ENCODE data around the gene CALML5. TPM values are rescaled to one million over a fixed set of nuclear protein-coding genes. Genes with fewer than 3 reads are reported as not detected.

Gene CALML5, protein sequence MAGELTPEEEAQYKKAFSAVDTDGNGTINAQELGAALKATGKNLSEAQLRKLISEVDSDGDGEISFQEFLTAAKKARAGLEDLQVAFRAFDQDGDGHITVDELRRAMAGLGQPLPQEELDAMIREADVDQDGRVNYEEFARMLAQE
- not detected for polyA plus RNA-seq (2013, experiment 1 of 4)
- not detected for polyA plus RNA-seq (2013, experiment 2 of 4)
- polyA plus RNA-seq (2013, experiment 3 of 4): not detected
- polyA plus RNA-seq (2013, experiment 4 of 4): not detected

- Histone ChIP-seq H3K4me1 (ENCODE audit: control insufficient read depth, insufficient read depth, low read length) (no peaks in the 10 kb centered on the region), H3K27ac (ENCODE audit: insufficient read depth, low read depth, low read length, poor library complexity, severe bottlenecking) (no peak within 1 kb of the TSS), H3K9me3 (ENCODE audit: control insufficient read depth, low read length) (no peaks in the 10 kb centered on the region), H3K36me3 (ENCODE audit: control insufficient read depth, insufficient read depth, low read length) (no peaks in the 10 kb centered on the region), H3K4me3 (ENCODE audit: insufficient read depth, low read depth, low read length) (no peak within 1 kb of the TSS), H3K27me3 (ENCODE audit: control insufficient read depth, insufficient read depth, low read length, poor library complexity, severe bottlenecking) (no peaks in the 10 kb centered on the region)
- WGBS, 2 experiments: 90 to 91% methylated on average over 10 of the region's 10 CpGs
These were observed at the start of gene CALML5 for GRCh38 chr10:5499493-5500140. CALML5 (minus strand) TSS chr10:5499570; CDS start chr10:5499438, 132 bp downstream.

DNA sequence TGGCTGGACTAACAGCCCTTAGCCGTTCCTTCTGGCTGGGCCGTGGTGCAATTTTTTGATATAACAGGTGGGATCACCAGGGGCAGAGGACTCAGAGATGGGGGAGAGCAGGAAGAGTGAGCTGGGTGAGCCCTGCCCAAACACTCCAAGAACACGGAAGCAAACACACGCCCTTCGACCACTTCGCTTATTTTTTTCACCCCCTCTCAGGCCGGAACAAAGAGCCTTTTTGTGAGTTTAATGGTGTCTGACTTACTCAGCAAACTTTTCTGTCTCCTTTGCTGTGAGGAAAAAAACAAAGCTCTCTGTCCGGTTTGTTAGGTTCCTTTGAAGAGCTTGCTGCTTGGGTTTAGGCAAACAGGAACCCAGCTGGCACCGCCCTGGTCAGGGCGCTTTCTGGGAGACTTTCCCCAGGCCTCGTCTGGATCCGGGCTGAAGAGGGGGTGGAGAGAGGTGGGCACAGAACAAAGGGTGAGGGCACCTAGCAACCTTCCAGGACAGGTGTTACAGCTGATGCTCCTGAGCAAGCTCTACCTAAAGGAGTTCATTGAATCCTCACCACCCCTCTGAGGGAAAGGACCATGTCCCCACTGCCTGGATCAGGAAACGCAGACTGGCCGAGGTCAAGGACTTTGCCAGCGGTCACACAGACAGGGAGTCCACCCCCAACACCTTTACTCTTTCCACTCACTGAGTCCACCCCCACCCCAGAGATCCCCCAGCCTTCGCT is 48.7 kb upstream of the CALML5 start:
- Histone ChIP-seq H3K9me3 (ENCODE audit: control insufficient read depth, low read length) (no peaks in the 10 kb centered on the region), H3K27ac (ENCODE audit: insufficient read depth, low read depth, low read length, poor library complexity, severe bottlenecking) (no peak overlapping the region), H3K36me3 (ENCODE audit: control insufficient read depth, insufficient read depth, low read length) (no peaks in the 10 kb centered on the region), H3K4me1 (ENCODE audit: control insufficient read depth, insufficient read depth, low read length) (peaks cover 7% of the 10 kb centered on the region), H3K27me3 (ENCODE audit: control insufficient read depth, insufficient read depth, low read length, poor library complexity, severe bottlenecking) (no peaks in the 10 kb centered on the region), H3K4me3 (ENCODE audit: insufficient read depth, low read depth, low read length) (no peak overlapping the region)
- WGBS, 2 experiments: 86 to 87% methylated on average over 16 of the region's 16 CpGs

- no peak overlapping the region for H3K27ac ChIP-seq (ENCODE audit: insufficient read depth, low read depth, low read length, poor library complexity, severe bottlenecking)
- H3K4me3 ChIP-seq (ENCODE audit: insufficient read depth, low read depth, low read length): no peak overlapping the region
- no peaks in the 10 kb centered on the region for H3K27me3 ChIP-seq (ENCODE audit: control insufficient read depth, insufficient read depth, low read length, poor library complexity, severe bottlenecking)
- peaks cover 7% of the 10 kb centered on the region for H3K4me1 ChIP-seq (ENCODE audit: control insufficient read depth, insufficient read depth, low read length)
- no peaks in the 10 kb centered on the region for H3K9me3 ChIP-seq (ENCODE audit: control insufficient read depth, low read length)
- no peaks in the 10 kb centered on the region for H3K36me3 ChIP-seq (ENCODE audit: control insufficient read depth, insufficient read depth, low read length)
- 93 to 95% methylated on average over 4 of the region's 4 CpGs for WGBS, 2 experiments
These were observed 48.2 kb upstream of the CALML5 start for GRCh38 chr10:5547681-5547930.

GRCh38 chr10:5546891-5547680 is 47.7 kb upstream of the CALML5 start:
- Histone ChIP-seq H3K36me3 (ENCODE audit: control insufficient read depth, insufficient read depth, low read length) (no peaks in the 10 kb centered on the region), H3K9me3 (ENCODE audit: control insufficient read depth, low read length) (no peaks in the 10 kb centered on the region), H3K4me1 (ENCODE audit: control insufficient read depth, insufficient read depth, low read length) (peaks cover 7% of the 10 kb centered on the region), H3K4me3 (ENCODE audit: insufficient read depth, low read depth, low read length) (no peak overlapping the region), H3K27ac (ENCODE audit: insufficient read depth, low read depth, low read length, poor library complexity, severe bottlenecking) (no peak overlapping the region), H3K27me3 (ENCODE audit: control insufficient read depth, insufficient read depth, low read length, poor library complexity, severe bottlenecking) (no peaks in the 10 kb centered on the region)
- 92 to 94% methylated on average over 7 of the region's 7 CpGs for WGBS, 2 experiments

DNA sequence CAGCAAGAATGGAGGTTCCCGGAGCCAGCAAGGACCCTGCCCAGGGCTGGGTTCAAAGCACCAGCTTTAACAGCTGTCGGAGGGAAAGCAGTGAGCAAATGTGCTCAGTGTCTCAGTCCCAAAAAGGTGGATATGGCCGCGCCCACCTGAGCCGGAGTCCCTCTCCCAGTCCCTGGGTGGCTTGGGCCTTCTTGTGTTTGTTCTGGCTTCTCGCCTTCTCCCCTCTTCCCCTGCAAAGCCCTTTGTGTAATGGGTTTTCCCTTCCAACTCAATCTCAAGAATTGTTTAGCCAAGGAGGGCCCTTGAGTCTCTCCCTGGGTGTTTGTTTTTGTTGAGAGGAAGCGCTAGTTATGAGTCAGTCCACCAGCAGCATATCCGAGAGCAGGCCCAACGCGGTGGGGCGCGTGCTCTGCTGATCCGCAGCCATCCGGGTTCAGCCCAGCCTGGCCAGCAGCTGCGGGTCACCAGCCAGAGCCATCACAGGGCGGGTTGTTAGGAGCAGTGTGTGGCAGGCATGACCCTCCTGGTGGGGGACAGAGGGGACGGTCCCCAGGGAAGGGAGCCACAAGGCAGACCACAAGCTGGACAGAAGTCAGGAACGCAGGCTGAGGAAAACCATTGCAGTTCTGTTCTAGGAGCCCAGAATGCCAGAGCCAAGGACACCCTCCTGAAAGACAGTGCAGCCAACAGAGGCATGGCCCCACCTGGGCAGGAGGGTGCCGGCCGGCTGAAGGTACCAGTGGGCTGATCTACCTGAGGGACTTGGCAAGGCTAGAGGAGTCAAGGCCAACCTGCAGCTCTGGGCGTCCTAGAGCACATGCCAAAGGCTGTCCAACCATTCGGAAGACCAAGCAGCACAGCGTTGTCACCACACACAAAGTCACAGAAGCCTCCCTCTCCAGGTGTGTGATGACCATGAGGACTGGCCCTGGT is 46.7 kb upstream of the CALML5 start:
- H3K36me3 ChIP-seq (ENCODE audit: control insufficient read depth, insufficient read depth, low read length): no peaks in the 10 kb centered on the region
- no peak overlapping the region for H3K27ac ChIP-seq (ENCODE audit: insufficient read depth, low read depth, low read length, poor library complexity, severe bottlenecking)
- H3K4me3 ChIP-seq (ENCODE audit: insufficient read depth, low read depth, low read length): no peak overlapping the region
- peaks cover 7% of the 10 kb centered on the region for H3K4me1 ChIP-seq (ENCODE audit: control insufficient read depth, insufficient read depth, low read length)
- H3K27me3 ChIP-seq (ENCODE audit: control insufficient read depth, insufficient read depth, low read length, poor library complexity, severe bottlenecking): no peaks in the 10 kb centered on the region
- H3K9me3 ChIP-seq (ENCODE audit: control insufficient read depth, low read length): no peaks in the 10 kb centered on the region
- WGBS, 2 experiments: 94% methylated on average over 23 of the region's 23 CpGs

DNA sequence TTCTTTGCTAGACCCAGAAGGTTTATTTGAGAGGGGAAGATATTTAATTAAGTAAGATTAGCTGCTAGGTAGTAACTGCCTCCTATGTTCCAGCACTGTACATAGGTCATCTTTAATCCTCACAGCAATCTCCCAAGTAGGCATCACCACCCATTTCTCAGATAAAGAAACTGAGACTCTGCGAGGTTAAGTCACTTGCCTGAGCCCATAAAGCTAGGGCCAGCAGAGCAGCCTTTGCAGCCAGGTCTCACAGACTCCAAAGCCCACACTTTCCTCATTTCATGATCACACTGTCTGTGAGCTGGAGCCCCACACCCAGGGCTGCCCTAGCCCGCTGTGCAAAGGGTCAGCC is 46.0 kb upstream of the CALML5 start:
- Histone ChIP-seq H3K4me3 (ENCODE audit: insufficient read depth, low read depth, low read length) (no peak overlapping the region), H3K9me3 (ENCODE audit: control insufficient read depth, low read length) (no peaks in the 10 kb centered on the region), H3K27me3 (ENCODE audit: control insufficient read depth, insufficient read depth, low read length, poor library complexity, severe bottlenecking) (no peaks in the 10 kb centered on the region), H3K4me1 (ENCODE audit: control insufficient read depth, insufficient read depth, low read length) (peaks cover 7% of the 10 kb centered on the region), H3K36me3 (ENCODE audit: control insufficient read depth, insufficient read depth, low read length) (no peaks in the 10 kb centered on the region), H3K27ac (ENCODE audit: insufficient read depth, low read depth, low read length, poor library complexity, severe bottlenecking) (no peak overlapping the region)
- WGBS, 2 experiments: 93 to 97% methylated on average over 2 of the region's 2 CpGs

- Histone ChIP-seq H3K27me3 (ENCODE audit: control insufficient read depth, insufficient read depth, low read length, poor library complexity, severe bottlenecking) (no peaks in the 10 kb centered on the region), H3K4me3 (ENCODE audit: insufficient read depth, low read depth, low read length) (no peak overlapping the region), H3K27ac (ENCODE audit: insufficient read depth, low read depth, low read length, poor library complexity, severe bottlenecking) (no peak overlapping the region), H3K9me3 (ENCODE audit: control insufficient read depth, low read length) (no peaks in the 10 kb centered on the region), H3K4me1 (ENCODE audit: control insufficient read depth, insufficient read depth, low read length) (peaks cover 7% of the 10 kb centered on the region), H3K36me3 (ENCODE audit: control insufficient read depth, insufficient read depth, low read length) (no peaks in the 10 kb centered on the region)
- WGBS, 2 experiments: 89 to 94% methylated on average over 1 of the region's 1 CpG
These were observed 45.6 kb upstream of the CALML5 start for GRCh38 chr10:5545011-5545410.

DNA sequence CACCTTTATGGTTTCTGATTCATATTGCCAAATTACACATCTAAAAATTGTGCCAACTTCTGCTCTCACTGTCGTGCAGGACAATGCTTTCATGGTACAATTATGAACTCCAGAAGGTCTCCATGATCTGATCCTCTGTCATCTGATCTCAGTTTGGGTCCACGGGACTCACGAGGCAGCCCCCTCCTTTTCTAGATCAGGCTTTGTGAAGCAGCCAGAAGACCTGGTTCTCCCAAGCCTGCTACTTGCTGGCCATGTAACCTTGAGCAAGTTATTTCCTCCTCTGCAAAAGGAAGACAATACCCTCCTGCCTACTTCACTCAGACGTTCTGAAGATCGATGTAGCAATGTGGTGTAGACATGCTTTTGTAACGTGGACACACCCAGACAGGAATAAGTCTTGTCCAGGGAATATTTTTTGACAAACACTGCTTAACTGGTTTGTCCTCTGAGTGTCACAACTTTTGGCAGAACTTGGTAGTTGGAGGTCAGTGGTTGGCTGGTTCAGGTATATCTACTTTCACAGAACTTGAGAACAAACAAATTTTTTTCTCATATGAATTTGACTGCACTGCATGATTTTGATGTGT is 44.9 kb upstream of the CALML5 start:
- Histone ChIP-seq H3K9me3 (ENCODE audit: control insufficient read depth, low read length) (no peaks in the 10 kb centered on the region), H3K4me3 (ENCODE audit: insufficient read depth, low read depth, low read length) (no peak overlapping the region), H3K27me3 (ENCODE audit: control insufficient read depth, insufficient read depth, low read length, poor library complexity, severe bottlenecking) (no peaks in the 10 kb centered on the region), H3K4me1 (ENCODE audit: control insufficient read depth, insufficient read depth, low read length) (peaks cover 7% of the 10 kb centered on the region), H3K36me3 (ENCODE audit: control insufficient read depth, insufficient read depth, low read length) (no peaks in the 10 kb centered on the region), H3K27ac (ENCODE audit: insufficient read depth, low read depth, low read length, poor library complexity, severe bottlenecking) (no peak overlapping the region)
- WGBS, 2 experiments: 95 to 96% methylated on average over 6 of the region's 6 CpGs

DNA sequence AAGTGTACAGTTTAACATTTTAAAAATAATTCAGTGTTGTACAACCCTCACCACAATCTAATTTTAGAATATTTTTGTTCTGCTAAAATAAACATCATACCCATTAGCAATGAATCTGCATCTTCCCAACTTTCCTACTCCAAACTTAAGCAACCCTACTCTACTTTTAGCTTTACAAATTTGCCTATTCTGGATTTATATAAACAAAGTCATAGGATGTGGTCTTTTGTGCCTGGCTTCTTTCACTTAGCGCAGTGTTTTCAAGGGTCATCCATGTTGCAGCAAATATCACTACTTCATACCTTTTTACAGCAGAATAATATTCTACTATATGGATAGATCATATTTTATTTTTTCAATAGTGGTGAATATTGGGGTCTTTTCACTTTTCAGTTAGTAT is 44.3 kb upstream of the CALML5 start:
- no peaks in the 10 kb centered on the region for H3K27me3 ChIP-seq (ENCODE audit: control insufficient read depth, insufficient read depth, low read length, poor library complexity, severe bottlenecking)
- H3K27ac ChIP-seq (ENCODE audit: insufficient read depth, low read depth, low read length, poor library complexity, severe bottlenecking): no peak overlapping the region
- no peaks in the 10 kb centered on the region for H3K9me3 ChIP-seq (ENCODE audit: control insufficient read depth, low read length)
- H3K36me3 ChIP-seq (ENCODE audit: control insufficient read depth, insufficient read depth, low read length): no peaks in the 10 kb centered on the region
- peaks cover 6% of the 10 kb centered on the region for H3K4me1 ChIP-seq (ENCODE audit: control insufficient read depth, insufficient read depth, low read length)
- no peak overlapping the region for H3K4me3 ChIP-seq (ENCODE audit: insufficient read depth, low read depth, low read length)
- 83% methylated on average over 1 of the region's 1 CpG; no CpG with 5 or more reads in 1 of the 2 experiments for WGBS, 2 experiments

Measured in ectodermal cell (in vitro differentiated cells).